GM12891 (cell line): ENCODE data around the gene EPS8.

Experiments
- DNase-seq: peaks from one replicate; pipeline ENCODE4 v3.0.0; 2011; ENCODE audit warnings: low spot score; ENCODE audit not compliant: insufficient read length
- FAIRE-seq: peaks from 2 replicates; lab custom pipeline; 2011; peaks lifted over from hg19 to GRCh38; lab: Jason Lieb, UNC
- PAX5 ChIP-seq: IDR thresholded peaks from 2 replicates; pipeline ENCODE4 v1.6.1; 2011; ENCODE audit warnings: low read length, moderate library complexity, mild to moderate bottlenecking; ENCODE audit not compliant: insufficient read depth, severe bottlenecking
- POLR2A ChIP-seq: IDR thresholded peaks from 2 replicates; pipeline ENCODE4 v1.6.1; 2011; ENCODE audit warnings: low read depth, low read length, control low read depth
- POLR2AphosphoS5 ChIP-seq: IDR thresholded peaks from 2 replicates; pipeline ENCODE4 v1.6.1; 2011; ENCODE audit warnings: low read depth, low read length, control low read depth
- POU2F2 ChIP-seq: IDR thresholded peaks from 2 replicates; pipeline ENCODE4 v1.6.1; 2011; ENCODE audit warnings: low read depth, mild to moderate bottlenecking, control low read depth, low read length, moderate library complexity
- SPI1 ChIP-seq: IDR thresholded peaks from 2 replicates; pipeline ENCODE4 v1.6.1; 2011; ENCODE audit warnings: low read depth, low read length, control low read depth
- TAF1 ChIP-seq: IDR thresholded peaks from 2 replicates; pipeline ENCODE4 v1.6.1; 2011; ENCODE audit warnings: low read depth, low read length, control low read depth

Gene EPS8

DNA sequence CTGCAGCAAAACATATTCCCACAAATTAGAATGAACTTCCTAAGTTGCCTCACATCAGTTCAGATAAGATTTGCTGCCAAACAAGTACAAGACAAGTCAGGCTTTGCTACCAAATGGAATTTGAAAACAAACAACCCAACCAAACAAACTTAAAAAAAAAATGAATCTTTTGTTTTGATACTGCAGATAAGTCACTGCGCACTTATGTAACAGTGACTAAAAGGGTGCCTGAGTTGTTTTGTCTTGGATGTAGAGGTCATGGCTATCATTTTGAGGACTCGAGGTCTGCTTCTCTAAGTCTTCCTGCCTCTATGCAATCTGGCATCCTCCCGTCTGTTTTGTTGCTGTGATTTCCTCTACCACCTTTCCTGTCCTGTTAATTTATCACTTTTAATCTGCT, 11.1 kb upstream of the EPS8 start:
- FAIRE-seq, result no peak
- TF ChIP-seq PAX5 (no peak), POLR2AphosphoS5 (no peak), SPI1 (no peak), POLR2A (no peak), POU2F2 (no peak), TAF1 (no peak)
- no peak for DNase-seq

DNA sequence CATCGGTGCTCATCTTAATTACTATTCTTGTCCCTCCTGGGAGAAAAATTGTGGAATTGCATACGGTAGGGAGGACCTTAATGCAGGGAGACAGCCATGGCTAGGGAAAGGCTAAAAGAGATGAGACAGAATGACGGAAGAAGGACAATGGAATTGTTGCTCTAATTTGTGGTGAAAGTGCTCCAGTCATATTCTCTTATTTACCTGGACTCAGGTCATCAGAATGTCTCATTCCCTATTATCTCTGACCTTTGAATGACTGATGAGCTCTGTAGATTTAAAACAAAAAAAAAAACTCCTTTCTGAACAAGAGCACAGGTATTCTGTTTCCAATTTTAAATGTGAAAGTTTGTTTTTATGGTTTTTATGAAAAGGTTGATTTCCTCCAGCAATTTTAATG, 8.6 kb upstream of the EPS8 start:
- DNase-seq, result no peak
- TF ChIP-seq PAX5 (no peak), SPI1 (no peak), POLR2AphosphoS5 (no peak), TAF1 (no peak), POLR2A (no peak), POU2F2 (no peak)
- no peak for FAIRE-seq

DNA sequence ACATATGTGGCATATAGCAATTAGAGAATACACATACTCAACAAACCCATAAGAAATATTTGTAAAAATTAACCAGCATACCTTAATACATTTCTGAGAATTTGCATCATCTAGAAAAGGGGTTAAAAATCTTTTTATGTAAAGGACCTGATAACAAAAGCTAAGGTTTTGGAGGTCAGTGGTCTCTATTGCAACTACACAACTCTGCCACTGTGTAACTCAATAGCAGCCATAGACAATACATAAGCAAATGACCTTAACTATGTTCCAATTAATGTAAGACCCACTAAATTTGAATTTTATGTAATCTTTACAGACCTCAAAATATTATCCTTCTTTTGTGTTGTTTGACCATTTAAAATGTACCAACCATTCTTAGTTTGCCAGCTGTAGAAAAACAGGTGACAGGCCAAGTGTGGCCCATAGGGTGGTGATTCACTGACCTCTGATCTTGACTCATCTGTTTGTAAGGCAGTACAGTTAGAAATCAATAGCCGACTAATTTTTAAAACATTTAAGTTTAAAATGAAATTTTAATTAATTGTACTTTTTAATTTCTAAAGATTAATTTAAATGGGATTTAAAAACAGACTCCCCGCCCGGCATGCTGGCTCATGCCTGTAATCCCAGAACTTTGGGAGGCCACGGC, 7.4 kb upstream of the EPS8 start:
- FAIRE-seq (no peak), DNase-seq (no peak)
- TF ChIP-seq POU2F2, result no peak
- no peak for TF ChIP-seq POLR2A
- no peak for TF ChIP-seq SPI1
- no peak for TF ChIP-seq PAX5
- no peak for TF ChIP-seq POLR2AphosphoS5
- no peak for TF ChIP-seq TAF1

DNA sequence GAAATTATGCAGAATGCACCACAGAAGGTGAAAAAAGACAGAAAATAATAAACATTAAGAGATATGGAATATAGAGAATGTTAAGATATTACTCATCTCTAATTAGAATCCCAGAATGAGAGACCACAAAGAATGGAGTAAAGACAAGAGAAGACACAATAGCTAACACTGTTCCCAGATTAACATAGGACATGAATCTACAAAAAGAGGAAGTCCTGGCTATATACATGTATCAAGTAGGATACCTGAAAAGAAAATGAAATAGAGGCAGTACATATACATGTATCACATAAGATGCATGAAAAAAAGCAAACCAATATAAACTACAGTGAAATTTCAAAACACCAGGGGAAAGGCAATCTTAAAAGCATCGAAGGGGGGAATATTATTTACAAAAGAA, 5.6 kb upstream of the EPS8 start:
- DNase-seq (no peak), FAIRE-seq (no peak)
- TF ChIP-seq POLR2A (no peak), POLR2AphosphoS5 (no peak), SPI1 (peak; percentile 43; the same call in 1 of the 2 replicates)

DNA sequence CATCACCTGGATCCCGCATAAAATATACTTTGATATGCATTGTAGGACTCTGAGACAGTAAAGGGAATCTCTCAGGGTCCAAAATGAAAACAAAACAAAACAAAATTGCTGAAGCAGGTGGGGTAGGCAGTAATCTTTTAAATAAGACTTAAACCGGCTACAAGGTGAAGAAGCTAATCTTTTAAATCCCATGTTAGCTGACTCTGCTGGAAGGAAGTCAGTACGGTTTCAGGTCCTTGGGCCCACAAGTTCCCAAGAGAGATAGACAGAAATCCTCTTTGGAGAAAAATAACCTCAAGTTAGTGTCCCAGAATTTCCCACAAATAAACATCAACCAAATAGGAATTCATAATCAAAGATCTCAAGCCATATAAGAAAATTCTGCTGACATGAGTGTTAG, 5.0 kb upstream of the EPS8 start:
- no peak for FAIRE-seq
- DNase-seq, result no peak
- TF ChIP-seq PAX5 (no peak), POU2F2 (no peak), POLR2A (no peak), SPI1 (no peak), TAF1 (no peak), POLR2AphosphoS5 (no peak)

DNA sequence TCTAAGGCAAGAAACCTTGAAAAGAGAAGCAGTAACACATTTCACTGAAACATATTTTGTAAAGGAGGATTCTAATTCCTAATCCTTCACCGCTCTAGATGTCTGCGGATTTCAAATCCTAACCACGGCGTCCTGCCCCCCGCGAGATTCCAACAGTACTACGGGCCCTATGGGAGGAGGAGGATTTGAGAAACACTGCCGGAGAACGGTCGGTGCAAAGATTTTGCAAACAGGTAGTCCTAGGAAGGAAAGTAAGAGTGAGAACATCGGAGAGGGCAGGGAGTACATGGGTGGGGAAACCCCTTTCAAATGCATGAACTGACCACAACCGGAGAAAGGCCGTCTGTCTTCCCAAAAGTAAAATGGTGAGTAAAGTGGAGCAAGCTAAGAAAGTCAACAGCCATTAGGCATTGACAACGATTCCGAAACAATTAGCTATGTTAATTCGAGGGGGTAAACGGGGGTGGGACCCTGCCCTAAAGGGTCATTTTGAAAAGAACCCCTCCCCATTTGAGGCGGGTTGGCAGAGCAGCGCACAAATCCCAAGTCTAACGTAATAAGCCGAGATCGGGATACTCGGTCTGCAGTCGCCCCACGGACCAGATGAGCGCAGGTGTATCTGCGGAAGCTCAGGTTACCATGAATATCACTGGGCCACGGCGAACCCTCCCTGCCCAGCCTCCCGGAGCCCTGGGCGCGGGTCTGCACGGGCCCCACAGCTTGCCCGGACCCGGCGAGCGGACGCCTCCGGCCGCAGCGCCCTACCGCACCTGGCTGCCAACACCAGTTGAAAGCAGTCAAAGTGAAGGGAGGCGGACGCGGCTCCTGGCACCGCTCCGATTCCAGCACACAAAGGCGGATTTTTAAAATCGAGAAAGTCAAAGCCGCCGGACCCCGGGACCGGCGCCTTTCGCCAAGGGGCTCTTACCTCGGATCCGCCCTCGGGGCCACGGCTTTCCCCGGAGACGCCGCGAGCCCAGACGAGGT, 662 bp downstream of the EPS8 start:
- no peak for TF ChIP-seq TAF1
- TF ChIP-seq SPI1, result no peak
- no peak for TF ChIP-seq POU2F2
- no peak for TF ChIP-seq POLR2A
- no peak for TF ChIP-seq POLR2AphosphoS5
- TF ChIP-seq PAX5, result no peak
- DNase-seq (no peak), FAIRE-seq (peak; percentile 13)

DNA sequence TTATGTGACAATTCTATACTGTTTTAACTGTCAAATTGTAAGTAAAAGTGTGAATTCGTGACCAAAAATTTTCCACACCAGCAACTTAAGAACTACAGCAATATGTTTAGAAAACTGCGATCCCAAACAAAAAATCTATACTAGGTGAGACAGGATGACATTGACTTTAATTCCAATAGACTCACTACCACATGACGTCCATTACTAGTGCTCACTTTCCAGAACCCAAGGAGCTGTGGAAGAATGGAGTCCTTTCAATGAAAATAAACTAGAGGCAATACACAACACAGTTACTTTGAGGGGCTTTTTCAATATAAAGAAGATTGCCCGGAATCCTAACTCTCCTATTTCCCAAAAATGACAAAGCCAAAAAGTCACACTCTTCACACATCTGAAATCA, 1.4 kb downstream of the EPS8 start:
- no peak for FAIRE-seq
- no peak for DNase-seq
- no peak for TF ChIP-seq POU2F2
- TF ChIP-seq POLR2A, result no peak

DNA sequence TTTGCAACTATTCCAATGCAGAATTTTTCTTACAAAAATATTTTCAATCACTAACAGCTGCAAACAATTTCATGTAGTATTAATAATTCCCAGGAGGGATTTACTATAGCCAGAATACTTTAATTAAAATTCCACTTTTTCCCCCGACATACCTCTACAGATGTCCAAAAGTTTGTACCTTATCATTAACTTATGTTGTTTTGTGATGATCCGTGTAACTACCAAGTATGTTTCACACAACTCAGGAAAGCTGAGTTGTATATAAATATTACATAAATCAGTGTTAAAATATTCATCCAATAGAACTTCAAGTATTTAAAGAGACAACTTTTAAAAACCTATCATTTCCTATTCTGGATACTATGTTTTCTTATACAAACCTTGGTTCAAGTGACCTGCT, 2.4 kb downstream of the EPS8 start:
- DNase-seq, result no peak
- TF ChIP-seq POLR2AphosphoS5 (no peak), POLR2A (no peak), PAX5 (no peak), POU2F2 (no peak), TAF1 (no peak), SPI1 (no peak)
- no peak for FAIRE-seq

DNA sequence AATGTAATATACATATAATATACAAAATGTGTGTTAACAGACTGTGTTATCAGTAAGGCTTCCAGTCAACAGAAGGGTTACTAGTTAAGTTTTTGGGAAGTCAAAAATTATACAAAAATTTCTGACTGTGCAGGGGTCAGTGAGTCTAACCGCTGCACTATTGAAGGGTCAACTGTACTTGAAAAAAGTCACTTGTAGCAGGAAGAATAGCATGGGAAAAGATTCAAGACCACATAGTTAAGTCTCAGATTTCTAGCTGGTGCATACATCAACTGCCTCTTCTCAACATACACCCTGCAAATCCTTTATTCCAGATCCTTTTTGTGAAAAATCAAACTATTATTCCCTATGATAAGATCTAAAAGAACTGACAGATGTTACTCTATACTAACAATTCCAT, 5.9 kb downstream of the EPS8 start:
- DNase-seq (no peak), FAIRE-seq (no peak)
- no peak for TF ChIP-seq TAF1
- TF ChIP-seq SPI1, result no peak
- no peak for TF ChIP-seq PAX5
- TF ChIP-seq POU2F2, result no peak
- TF ChIP-seq POLR2A, result no peak
- no peak for TF ChIP-seq POLR2AphosphoS5

DNA sequence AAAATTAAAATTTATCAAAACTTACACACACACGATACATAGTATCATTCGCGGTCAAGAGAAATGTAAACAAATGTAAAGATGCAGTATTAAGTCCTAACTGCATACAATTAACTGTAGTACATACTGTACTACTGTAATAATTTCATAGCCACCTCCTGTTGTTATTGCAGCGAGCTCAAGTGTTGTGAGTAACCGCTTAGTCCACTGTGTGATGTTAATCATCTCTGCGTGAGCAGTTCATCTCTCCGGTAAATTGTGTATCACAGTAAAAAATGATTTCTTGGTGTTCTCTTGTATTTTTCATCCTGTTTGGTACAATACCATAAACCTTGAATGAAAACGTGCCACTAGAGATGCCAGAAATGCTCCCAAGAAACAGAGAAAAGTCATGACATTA, 6.5 kb downstream of the EPS8 start:
- DNase-seq (no peak), FAIRE-seq (peak; percentile 58)
- TF ChIP-seq POU2F2, result no peak
- TF ChIP-seq TAF1, result no peak
- TF ChIP-seq POLR2A, result no peak
- no peak for TF ChIP-seq POLR2AphosphoS5
- no peak for TF ChIP-seq SPI1
- TF ChIP-seq PAX5, result no peak

DNA sequence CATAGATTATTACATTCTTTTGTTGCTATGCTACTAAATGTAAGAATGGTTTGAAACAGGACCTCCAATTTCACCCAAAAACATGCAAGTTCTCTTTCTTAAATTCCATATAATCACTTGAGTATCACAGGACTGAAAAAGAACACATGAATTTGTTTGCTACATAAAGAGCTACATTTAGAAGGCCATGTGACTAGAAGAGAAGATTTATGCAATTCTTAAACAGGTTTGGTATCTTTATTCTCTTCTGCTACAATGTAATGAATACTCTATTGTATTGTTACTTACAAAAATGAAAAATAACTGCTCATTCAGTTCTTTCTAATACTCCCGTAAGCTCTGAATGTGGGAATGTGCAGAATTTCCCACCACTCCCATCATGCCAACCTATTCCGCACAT, 9.3 kb downstream of the EPS8 start:
- TF ChIP-seq POU2F2 (no peak), POLR2A (no peak), PAX5 (no peak), SPI1 (no peak), TAF1 (no peak), POLR2AphosphoS5 (no peak)
- DNase-seq, result no peak
- FAIRE-seq, result no peak
